Mammary epithelial cell (primary cell): Measurements from ENCODE around the gene NECTIN2.

ENCODE experiments used
- EZH2 ChIP-seq: IDR thresholded peaks from 2 replicates; pipeline ENCODE4 v1.6.1; 2012; ENCODE audit warnings: low read length, inconsistent platforms, borderline replicate concordance
- TF ChIP-seq, protein P1 (sequence below), 2 donors: IDR thresholded peaks in 1 of 2; conservative IDR thresholded peaks in 1 of 2; 2 replicates each; pipeline ENCODE4 v1.5.1; 2011 to 2012; ENCODE audit warnings: inconsistent platforms in 2 of 2, low read length in 2 of 2, mild to moderate bottlenecking in 2 of 2, control low read depth in 1 of 2, low read depth in 1 of 2; ENCODE audit not compliant: insufficient read depth in 1 of 2; ENCODE audit errors: extremely low read depth in 1 of 2

DNA sequence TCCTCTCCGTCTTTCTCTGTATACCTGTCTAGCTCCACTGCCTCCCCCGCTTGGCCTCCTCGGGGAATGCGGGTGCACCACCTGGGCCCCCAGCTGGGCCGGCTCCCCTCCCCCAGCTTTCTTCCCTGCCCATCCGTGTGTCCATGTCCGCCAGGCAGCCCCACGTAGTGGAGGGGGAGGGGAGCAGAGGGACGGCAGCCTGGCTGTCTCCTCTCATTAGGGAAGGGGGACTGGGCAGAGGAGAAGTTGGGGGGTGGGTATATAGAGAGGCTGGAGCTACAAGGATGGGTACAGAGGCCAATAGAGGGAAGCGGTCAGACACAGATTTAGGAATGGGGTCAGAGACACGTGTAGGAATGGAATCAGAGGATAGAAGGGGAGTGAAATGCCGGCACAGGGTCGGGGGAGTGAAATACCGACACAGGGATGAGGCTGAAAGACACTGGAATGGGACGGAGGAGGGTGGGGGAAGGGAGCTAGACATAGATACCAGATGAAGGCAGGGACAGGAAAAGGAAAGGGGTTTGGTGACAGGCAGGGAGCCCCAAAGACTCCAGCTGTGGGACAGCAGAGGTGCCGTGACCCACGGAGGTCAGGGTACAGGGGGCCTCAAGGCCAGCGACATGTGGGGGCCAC, 2.8 kb downstream of the NECTIN2 start:
- TF ChIP-seq, protein P1, sequence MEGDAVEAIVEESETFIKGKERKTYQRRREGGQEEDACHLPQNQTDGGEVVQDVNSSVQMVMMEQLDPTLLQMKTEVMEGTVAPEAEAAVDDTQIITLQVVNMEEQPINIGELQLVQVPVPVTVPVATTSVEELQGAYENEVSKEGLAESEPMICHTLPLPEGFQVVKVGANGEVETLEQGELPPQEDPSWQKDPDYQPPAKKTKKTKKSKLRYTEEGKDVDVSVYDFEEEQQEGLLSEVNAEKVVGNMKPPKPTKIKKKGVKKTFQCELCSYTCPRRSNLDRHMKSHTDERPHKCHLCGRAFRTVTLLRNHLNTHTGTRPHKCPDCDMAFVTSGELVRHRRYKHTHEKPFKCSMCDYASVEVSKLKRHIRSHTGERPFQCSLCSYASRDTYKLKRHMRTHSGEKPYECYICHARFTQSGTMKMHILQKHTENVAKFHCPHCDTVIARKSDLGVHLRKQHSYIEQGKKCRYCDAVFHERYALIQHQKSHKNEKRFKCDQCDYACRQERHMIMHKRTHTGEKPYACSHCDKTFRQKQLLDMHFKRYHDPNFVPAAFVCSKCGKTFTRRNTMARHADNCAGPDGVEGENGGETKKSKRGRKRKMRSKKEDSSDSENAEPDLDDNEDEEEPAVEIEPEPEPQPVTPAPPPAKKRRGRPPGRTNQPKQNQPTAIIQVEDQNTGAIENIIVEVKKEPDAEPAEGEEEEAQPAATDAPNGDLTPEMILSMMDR (conservative IDR thresholded peaks at IDR 0.05 in 1 of 2, IDR thresholded peaks at IDR 0.05 in 1 of 2; ENCODE audit: extremely low read depth in 1 of 2, insufficient read depth in 1 of 2, low read depth in 1 of 2, low read length in 2 of 2) = no peak
- no peak for TF ChIP-seq EZH2
